Measurements from ENCODE around the gene CTCF.

The CTCF gene

DNA sequence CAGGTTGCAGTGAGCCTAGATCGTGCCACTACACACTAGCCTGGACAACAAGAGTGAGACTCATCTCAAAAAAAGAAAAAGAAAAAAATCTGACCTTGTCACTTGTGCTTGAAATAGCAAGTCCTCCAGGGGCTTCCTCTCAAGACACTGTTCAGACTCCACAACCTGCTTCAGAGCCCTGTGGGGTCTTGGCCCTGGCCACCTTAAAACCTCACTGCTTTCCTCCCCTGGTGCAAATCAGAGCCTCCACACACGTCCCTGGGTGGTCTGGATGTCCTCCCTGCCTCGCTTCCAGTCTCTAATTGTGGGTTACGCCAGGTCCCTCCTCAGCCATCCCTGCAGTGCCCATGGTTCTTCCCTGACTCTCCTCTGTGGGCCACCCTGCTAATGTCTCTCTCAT lies 93.0 kb downstream of the CTCF start:
- Histone ChIP-seq H3K4me2 (ENCODE audit: low read depth, low read length, poor library complexity, severe bottlenecking) (no peak overlapping the region), H3K9ac (ENCODE audit: low read depth, low read length, poor library complexity, severe bottlenecking) (no peak overlapping the region), H3K27me3 (ENCODE audit: insufficient read depth, low read length, poor library complexity, severe bottlenecking) (no peaks in the 10 kb centered on the region), H3K9me3 (ENCODE audit: insufficient read depth, low read depth, low read length) (no peaks in the 10 kb centered on the region), H3K9me2 (replicated peaks; ENCODE audit: low read depth, low read length) (no peaks in the 10 kb centered on the region), H4K20me1 (ENCODE audit: insufficient read depth, low read length, poor library complexity, severe bottlenecking) (peaks cover 27% of the 10 kb centered on the region), H3K36me3 (ENCODE audit: insufficient read depth, low read length) (peaks cover 60% of the 10 kb centered on the region; the same call in 1 of the 2 replicates), H3F3A (ENCODE audit: low read depth) (no peaks in the 10 kb centered on the region), H3K79me2 (ENCODE audit: insufficient read depth, low read length) (peaks cover 27% of the 10 kb centered on the region; the same call in 1 of the 2 replicates), H3K4me1 (ENCODE audit: insufficient read depth, low read length, poor library complexity, severe bottlenecking) (peaks cover 9% of the 10 kb centered on the region), H2AFZ (ENCODE audit: low read length) (no peak overlapping the region), H3K4me3 (ENCODE audit: low read length, poor library complexity, severe bottlenecking) (no peak overlapping the region)
- TF ChIP-seq, protein P1, sequence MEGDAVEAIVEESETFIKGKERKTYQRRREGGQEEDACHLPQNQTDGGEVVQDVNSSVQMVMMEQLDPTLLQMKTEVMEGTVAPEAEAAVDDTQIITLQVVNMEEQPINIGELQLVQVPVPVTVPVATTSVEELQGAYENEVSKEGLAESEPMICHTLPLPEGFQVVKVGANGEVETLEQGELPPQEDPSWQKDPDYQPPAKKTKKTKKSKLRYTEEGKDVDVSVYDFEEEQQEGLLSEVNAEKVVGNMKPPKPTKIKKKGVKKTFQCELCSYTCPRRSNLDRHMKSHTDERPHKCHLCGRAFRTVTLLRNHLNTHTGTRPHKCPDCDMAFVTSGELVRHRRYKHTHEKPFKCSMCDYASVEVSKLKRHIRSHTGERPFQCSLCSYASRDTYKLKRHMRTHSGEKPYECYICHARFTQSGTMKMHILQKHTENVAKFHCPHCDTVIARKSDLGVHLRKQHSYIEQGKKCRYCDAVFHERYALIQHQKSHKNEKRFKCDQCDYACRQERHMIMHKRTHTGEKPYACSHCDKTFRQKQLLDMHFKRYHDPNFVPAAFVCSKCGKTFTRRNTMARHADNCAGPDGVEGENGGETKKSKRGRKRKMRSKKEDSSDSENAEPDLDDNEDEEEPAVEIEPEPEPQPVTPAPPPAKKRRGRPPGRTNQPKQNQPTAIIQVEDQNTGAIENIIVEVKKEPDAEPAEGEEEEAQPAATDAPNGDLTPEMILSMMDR (conservative IDR thresholded peaks at IDR 0.05; ENCODE audit: low read length), result no peak
- TF ChIP-seq EZH2phosphoT487 (IDR thresholded peaks at IDR 0.05; ENCODE audit: borderline replicate concordance), result no peak

DNA sequence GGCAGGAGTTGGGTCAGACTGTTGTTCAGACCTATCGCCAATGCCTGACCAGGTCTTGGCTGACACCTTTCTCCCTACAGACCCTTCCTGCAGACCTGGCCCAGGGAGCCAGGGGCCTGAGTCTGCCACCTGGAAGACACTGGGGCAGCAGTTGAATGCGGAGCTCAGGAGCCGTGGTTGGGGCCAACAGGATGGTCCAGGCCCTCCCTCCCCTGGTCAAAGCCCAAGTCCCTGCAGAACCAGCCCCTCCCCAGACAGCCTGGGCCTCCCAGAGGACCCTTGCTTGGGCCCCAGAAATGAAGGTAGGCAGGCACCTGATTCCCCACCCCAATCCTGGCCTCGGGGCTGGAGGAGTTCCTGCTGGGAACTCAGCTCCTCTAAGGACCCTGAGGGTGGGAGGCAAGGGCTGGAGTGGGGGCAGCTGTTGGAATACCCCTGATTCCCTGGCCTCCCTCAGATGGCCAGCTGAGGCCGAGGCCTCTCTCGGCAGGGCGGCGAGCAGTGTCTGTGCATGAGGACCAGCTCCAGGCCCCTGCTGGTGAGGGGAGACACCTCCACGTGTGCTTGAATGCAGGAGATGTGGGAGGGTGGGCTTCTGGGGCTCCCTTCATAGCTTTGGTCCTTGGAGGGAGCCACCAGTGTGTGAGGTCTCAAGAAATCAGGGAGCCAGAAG lies 94.2 kb downstream of the CTCF start:
- H3F3A ChIP-seq (ENCODE audit: low read depth), result no peaks in the 10 kb centered on the region
- no peaks in the 10 kb centered on the region for H3K9me3 ChIP-seq (ENCODE audit: insufficient read depth, low read depth, low read length)
- H3K4me2 ChIP-seq (ENCODE audit: low read depth, low read length, poor library complexity, severe bottlenecking), result no peak overlapping the region
- no peak overlapping the region for H3K4me3 ChIP-seq (ENCODE audit: low read length, poor library complexity, severe bottlenecking)
- no peaks in the 10 kb centered on the region for H3K9me2 ChIP-seq (replicated peaks; ENCODE audit: low read depth, low read length)
- TF ChIP-seq, protein P1 (conservative IDR thresholded peaks at IDR 0.05; ENCODE audit: low read length), result no peak
- no peak for TF ChIP-seq EZH2phosphoT487 (IDR thresholded peaks at IDR 0.05; ENCODE audit: borderline replicate concordance)
- no peak overlapping the region for H2AFZ ChIP-seq (ENCODE audit: low read length)
- peaks cover 22% of the 10 kb centered on the region for H4K20me1 ChIP-seq (ENCODE audit: insufficient read depth, low read length, poor library complexity, severe bottlenecking)
- no peak overlapping the region for H3K9ac ChIP-seq (ENCODE audit: low read depth, low read length, poor library complexity, severe bottlenecking)
- peaks cover 50% of the 10 kb centered on the region; the same call in 1 of the 2 replicates for H3K36me3 ChIP-seq (ENCODE audit: insufficient read depth, low read length)
- no peaks in the 10 kb centered on the region for H3K27me3 ChIP-seq (ENCODE audit: insufficient read depth, low read length, poor library complexity, severe bottlenecking)
- H3K4me1 ChIP-seq (ENCODE audit: insufficient read depth, low read length, poor library complexity, severe bottlenecking), result peaks cover 9% of the 10 kb centered on the region
- peaks cover 24% of the 10 kb centered on the region; the same call in 1 of the 2 replicates for H3K79me2 ChIP-seq (ENCODE audit: insufficient read depth, low read length)

DNA sequence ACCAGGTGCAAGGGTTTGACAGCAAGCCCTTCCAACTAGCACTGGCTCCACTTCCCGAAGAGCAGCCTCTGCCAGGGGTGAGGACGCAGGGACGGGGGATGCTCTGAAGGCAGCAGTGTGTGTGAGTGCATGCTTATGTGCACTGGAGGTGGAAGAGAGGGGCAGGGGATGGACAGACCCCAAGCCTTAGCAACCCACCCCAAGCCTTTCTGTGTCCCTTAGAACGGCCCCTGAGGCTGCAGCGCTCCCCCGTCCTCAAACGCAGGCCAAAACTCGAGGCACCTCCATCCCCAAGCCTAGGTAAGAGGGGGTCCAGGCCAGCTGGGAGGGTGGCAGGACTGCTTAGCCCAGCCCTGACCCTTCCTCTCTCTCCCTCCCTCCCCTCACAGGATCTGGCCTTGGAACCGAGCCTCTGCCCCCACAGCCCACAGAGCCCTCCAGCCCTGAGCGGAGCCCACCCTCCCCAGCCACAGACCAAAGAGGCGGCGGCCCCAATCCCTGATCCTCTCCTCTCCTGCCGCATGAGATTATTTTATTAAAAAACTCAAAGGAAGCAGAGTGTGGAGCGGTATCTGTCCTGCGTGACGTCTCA lies 94.8 kb downstream of the CTCF start:
- TF ChIP-seq, protein P1 (conservative IDR thresholded peaks at IDR 0.05; ENCODE audit: low read length), result no peak
- TF ChIP-seq EZH2phosphoT487 (IDR thresholded peaks at IDR 0.05; ENCODE audit: borderline replicate concordance), result no peak
- Histone ChIP-seq H3F3A (ENCODE audit: low read depth) (no peaks in the 10 kb centered on the region), H3K36me3 (ENCODE audit: insufficient read depth, low read length) (peaks cover 43% of the 10 kb centered on the region; the same call in 1 of the 2 replicates)

More for the DNA sequence above, 94.8 kb downstream of the CTCF start:
- no peaks in the 10 kb centered on the region for H3K9me2 ChIP-seq (replicated peaks; ENCODE audit: low read depth, low read length)
- H2AFZ ChIP-seq (ENCODE audit: low read length), result no peak overlapping the region
- no peak overlapping the region for H3K4me3 ChIP-seq (ENCODE audit: low read length, poor library complexity, severe bottlenecking)
- no peaks in the 10 kb centered on the region for H3K27me3 ChIP-seq (ENCODE audit: insufficient read depth, low read length, poor library complexity, severe bottlenecking)
- H3K4me2 ChIP-seq (ENCODE audit: low read depth, low read length, poor library complexity, severe bottlenecking), result no peak overlapping the region
- H3K9me3 ChIP-seq (ENCODE audit: insufficient read depth, low read depth, low read length), result no peaks in the 10 kb centered on the region
- H4K20me1 ChIP-seq (ENCODE audit: insufficient read depth, low read length, poor library complexity, severe bottlenecking), result peaks cover 22% of the 10 kb centered on the region
- H3K4me1 ChIP-seq (ENCODE audit: insufficient read depth, low read length, poor library complexity, severe bottlenecking), result peaks cover 9% of the 10 kb centered on the region
- H3K9ac ChIP-seq (ENCODE audit: low read depth, low read length, poor library complexity, severe bottlenecking), result no peak overlapping the region
- peaks cover 18% of the 10 kb centered on the region; the same call in 1 of the 2 replicates for H3K79me2 ChIP-seq (ENCODE audit: insufficient read depth, low read length)
